ENCODE results near the gene EFCAB14.

GRCh38 chr1:46659307-46659870, 59.5 kb downstream of the EFCAB14 start:
- TF ChIP-seq, protein P1, sequence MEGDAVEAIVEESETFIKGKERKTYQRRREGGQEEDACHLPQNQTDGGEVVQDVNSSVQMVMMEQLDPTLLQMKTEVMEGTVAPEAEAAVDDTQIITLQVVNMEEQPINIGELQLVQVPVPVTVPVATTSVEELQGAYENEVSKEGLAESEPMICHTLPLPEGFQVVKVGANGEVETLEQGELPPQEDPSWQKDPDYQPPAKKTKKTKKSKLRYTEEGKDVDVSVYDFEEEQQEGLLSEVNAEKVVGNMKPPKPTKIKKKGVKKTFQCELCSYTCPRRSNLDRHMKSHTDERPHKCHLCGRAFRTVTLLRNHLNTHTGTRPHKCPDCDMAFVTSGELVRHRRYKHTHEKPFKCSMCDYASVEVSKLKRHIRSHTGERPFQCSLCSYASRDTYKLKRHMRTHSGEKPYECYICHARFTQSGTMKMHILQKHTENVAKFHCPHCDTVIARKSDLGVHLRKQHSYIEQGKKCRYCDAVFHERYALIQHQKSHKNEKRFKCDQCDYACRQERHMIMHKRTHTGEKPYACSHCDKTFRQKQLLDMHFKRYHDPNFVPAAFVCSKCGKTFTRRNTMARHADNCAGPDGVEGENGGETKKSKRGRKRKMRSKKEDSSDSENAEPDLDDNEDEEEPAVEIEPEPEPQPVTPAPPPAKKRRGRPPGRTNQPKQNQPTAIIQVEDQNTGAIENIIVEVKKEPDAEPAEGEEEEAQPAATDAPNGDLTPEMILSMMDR (IDR thresholded peaks at IDR 0.05): no peak
- no peak for TF ChIP-seq POLR2AphosphoS5 (IDR thresholded peaks at IDR 0.05)
- TF ChIP-seq POLR2A (IDR thresholded peaks at IDR 0.05): no peak

Data from upper lobe of left lung (tissue), 4 donors.